ENCODE data around the gene PEX11B.

DNA sequence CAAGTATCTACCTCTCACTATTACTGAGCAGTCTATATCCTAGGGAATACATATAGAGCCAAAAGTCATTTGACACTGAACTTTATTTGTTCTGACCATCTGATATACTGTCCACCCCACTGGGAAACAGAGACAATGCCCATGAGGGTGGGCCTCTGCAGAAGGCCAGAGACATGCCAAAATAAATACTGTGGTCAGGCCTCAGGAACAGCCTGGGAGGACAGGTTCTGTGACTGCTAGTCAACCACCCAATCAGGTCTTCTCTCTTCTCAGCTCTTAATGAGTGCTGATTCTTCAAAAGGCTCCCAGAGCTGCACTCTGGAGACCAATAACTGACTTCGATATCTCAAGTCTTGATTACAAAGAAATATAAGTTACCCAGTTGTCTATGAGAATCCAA, 27.4 kb downstream of the PEX11B start:
- TF ChIP-seq, protein P1, sequence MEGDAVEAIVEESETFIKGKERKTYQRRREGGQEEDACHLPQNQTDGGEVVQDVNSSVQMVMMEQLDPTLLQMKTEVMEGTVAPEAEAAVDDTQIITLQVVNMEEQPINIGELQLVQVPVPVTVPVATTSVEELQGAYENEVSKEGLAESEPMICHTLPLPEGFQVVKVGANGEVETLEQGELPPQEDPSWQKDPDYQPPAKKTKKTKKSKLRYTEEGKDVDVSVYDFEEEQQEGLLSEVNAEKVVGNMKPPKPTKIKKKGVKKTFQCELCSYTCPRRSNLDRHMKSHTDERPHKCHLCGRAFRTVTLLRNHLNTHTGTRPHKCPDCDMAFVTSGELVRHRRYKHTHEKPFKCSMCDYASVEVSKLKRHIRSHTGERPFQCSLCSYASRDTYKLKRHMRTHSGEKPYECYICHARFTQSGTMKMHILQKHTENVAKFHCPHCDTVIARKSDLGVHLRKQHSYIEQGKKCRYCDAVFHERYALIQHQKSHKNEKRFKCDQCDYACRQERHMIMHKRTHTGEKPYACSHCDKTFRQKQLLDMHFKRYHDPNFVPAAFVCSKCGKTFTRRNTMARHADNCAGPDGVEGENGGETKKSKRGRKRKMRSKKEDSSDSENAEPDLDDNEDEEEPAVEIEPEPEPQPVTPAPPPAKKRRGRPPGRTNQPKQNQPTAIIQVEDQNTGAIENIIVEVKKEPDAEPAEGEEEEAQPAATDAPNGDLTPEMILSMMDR (conservative IDR thresholded peaks at IDR 0.05; ENCODE audit: low read depth in 2 of 2), result no peak
- no peak for TF ChIP-seq POLR2AphosphoS5 (IDR thresholded peaks at IDR 0.05; ENCODE audit: low read depth)
- TF ChIP-seq EZH2 (IDR thresholded peaks at IDR 0.05; ENCODE audit: low read depth, unreplicated experiment), result no peak
- no peak for TF ChIP-seq ZNF114 (CRISPR knock-in tag; IDR thresholded peaks at IDR 0.05)
- TF ChIP-seq, protein P2, sequence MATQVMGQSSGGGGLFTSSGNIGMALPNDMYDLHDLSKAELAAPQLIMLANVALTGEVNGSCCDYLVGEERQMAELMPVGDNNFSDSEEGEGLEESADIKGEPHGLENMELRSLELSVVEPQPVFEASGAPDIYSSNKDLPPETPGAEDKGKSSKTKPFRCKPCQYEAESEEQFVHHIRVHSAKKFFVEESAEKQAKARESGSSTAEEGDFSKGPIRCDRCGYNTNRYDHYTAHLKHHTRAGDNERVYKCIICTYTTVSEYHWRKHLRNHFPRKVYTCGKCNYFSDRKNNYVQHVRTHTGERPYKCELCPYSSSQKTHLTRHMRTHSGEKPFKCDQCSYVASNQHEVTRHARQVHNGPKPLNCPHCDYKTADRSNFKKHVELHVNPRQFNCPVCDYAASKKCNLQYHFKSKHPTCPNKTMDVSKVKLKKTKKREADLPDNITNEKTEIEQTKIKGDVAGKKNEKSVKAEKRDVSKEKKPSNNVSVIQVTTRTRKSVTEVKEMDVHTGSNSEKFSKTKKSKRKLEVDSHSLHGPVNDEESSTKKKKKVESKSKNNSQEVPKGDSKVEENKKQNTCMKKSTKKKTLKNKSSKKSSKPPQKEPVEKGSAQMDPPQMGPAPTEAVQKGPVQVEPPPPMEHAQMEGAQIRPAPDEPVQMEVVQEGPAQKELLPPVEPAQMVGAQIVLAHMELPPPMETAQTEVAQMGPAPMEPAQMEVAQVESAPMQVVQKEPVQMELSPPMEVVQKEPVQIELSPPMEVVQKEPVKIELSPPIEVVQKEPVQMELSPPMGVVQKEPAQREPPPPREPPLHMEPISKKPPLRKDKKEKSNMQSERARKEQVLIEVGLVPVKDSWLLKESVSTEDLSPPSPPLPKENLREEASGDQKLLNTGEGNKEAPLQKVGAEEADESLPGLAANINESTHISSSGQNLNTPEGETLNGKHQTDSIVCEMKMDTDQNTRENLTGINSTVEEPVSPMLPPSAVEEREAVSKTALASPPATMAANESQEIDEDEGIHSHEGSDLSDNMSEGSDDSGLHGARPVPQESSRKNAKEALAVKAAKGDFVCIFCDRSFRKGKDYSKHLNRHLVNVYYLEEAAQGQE (IDR thresholded peaks at IDR 0.05; ENCODE audit: unreplicated experiment), result no peak
- TF ChIP-seq, protein P3, sequence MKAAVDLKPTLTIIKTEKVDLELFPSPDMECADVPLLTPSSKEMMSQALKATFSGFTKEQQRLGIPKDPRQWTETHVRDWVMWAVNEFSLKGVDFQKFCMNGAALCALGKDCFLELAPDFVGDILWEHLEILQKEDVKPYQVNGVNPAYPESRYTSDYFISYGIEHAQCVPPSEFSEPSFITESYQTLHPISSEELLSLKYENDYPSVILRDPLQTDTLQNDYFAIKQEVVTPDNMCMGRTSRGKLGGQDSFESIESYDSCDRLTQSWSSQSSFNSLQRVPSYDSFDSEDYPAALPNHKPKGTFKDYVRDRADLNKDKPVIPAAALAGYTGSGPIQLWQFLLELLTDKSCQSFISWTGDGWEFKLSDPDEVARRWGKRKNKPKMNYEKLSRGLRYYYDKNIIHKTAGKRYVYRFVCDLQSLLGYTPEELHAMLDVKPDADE (IDR thresholded peaks at IDR 0.05), result no peak
- TF ChIP-seq STAT1 (IDR thresholded peaks at IDR 0.05; ENCODE audit: unreplicated experiment), result no peak
- no peak for TF ChIP-seq CREB1 (CRISPR knock-in tag; IDR thresholded peaks at IDR 0.05; ENCODE audit: low read depth)
- no peak for TF ChIP-seq EZH2phosphoT487 (IDR thresholded peaks at IDR 0.05; ENCODE audit: unreplicated experiment)
- no peak for TF ChIP-seq JUNB (IDR thresholded peaks at IDR 0.05; ENCODE audit: unreplicated experiment)
